Thyroid gland (tissue), 4 donors: ENCODE measurements around the gene ELMO1. TPM values are rescaled to one million over a fixed set of nuclear protein-coding genes. Genes with fewer than 3 reads are reported as not detected.

Source experiments
- DNase-seq, 2 donors: peaks; one replicate each; pipeline ENCODE4 v3.0.0-alpha.2; 2019
- H3K27ac ChIP-seq, 3 donors: fragments of 200-600 bp; sonication (generic); 1 replicate in 2 of 3; 2 replicates in 1 of 3; pipeline ENCODE4 v1.5.1; 2016 to 2019; ENCODE audit warnings: mild to moderate bottlenecking in 1 of 3, moderate library complexity in 1 of 3
- H3K27me3 ChIP-seq: fragments of 200-600 bp; sonication (generic); one replicate; pipeline ENCODE4 v1.5.1; 2019
- H3K36me3 ChIP-seq, 2 donors: fragments of 200-600 bp; sonication (generic); one replicate each; pipeline ENCODE4 v1.5.1; 2016 to 2019
- H3K4me1 ChIP-seq, 2 donors: fragments of 200-600 bp; sonication (generic); one replicate each; pipeline ENCODE4 v1.5.1; 2017 to 2019
- H3K4me3 ChIP-seq, 3 donors: fragments of 200-600 bp; sonication (generic); replicated peaks in 1 of 3; 1 replicate in 2 of 3; 2 replicates in 1 of 3; pipeline ENCODE4 v1.5.1; 2016; ENCODE audit warnings: mild to moderate bottlenecking in 1 of 3
- H3K9me3 ChIP-seq: fragments of 200-600 bp; sonication (generic); one replicate; pipeline ENCODE4 v1.5.1; 2017
- POLR2A ChIP-seq, 2 donors: fragments of 450-650 bp; IDR thresholded peaks; one replicate each; pipeline ENCODE4 v1.6.1; 2017; ENCODE audit warnings: antibody characterized with exemption in 2 of 2, mild to moderate bottlenecking in 2 of 2, moderate library complexity in 1 of 2
- WGBS, 2 donors: methylation state at CpG; one replicate each; pipeline ENCODE4 v1.1.5; 2017; 5-methylcytosine and 5-hydroxymethylcytosine counted together
- intact Hi-C: fragments of 100-400 bp; cut with DNase I; formaldehyde crosslinking; loops from one replicate; pipeline ENCODE4 v1.15.1; 2023
- total RNA-seq, 4 donors: library from RNA; depleted of rRNA; stranded (reverse); fragments of >200 nt; gene quantifications; one replicate each; pipeline ENCODE4 v1.2.3, GENCODE V29; 2016
- TF ChIP-seq, protein P1 (sequence below), 6 experiments: fragments of 200-600 bp in 3 of 6; fragments of 450-650 bp in 3 of 6; sonication (generic) in 3 of 6; IDR thresholded peaks; one replicate each; pipeline ENCODE4 v1.5.1; 2016 to 2019; ENCODE audit warnings: antibody characterized with exemption in 6 of 6, mild to moderate bottlenecking in 2 of 6, inconsistent platforms in 1 of 6, moderate library complexity in 1 of 6

The ELMO1 gene
- total RNA-seq, 4 donors from 2014 or later, result 168 to 423 (median 312) TPM

DNA sequence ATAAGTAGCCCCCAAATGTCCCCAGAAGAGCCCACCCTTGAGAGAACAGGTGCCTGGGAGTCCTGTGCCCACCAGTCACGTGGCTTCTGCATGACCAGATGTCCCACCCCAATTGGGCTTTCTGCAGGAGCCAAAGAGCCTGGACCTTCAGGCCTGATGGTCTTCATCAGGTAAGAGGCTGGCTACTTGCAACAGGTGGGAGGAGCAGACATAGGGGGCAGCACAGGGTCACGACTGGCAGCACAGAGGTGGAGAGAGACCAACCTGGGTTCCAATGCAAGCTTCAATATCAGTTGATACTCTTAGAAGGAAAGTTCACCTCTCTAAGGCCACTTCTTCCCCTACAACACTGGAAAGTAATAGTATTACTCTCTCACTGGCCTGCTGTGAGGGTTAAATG, 288.0 kb downstream of the ELMO1 start:
- WGBS, 2 donors, result 94 to 97% methylated on average over 2 of the region's 2 CpGs
- no peak for DNase-seq
- intact Hi-C loops, result no loop called here

DNA sequence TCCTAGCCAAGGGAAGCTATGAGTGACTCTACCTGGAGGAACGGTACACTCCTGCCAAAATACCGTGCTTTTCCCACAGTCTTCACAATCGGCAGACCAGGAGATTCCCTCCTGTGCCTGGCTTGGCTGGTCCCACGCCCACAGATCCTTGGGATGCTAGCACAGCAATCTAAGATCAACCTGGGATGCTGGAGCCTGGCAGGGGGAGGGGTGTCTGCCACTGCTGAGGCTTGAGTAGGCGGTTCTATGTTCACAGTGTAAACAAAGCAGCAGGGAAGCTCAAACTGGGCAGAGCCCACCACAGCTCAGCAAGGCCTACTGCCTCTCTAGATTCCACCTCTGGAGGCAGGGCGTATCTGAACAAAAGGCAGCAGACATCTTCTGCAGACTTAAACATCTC, 295.3 kb downstream of the ELMO1 start:
- Histone ChIP-seq H3K9me3 (no peaks in the 10 kb centered on the region), H3K4me3 (no peak overlapping the region), H3K27ac (no peak overlapping the region), H3K4me1 (no peaks in the 10 kb centered on the region), H3K27me3 (no peaks in the 10 kb centered on the region), H3K36me3 (peaks cover 0 to 16% of the 10 kb centered on the region in 2 donors)
- 86 to 97% methylated on average over 3 to 5 of the region's 6 CpGs for WGBS, 2 donors
- no peak for DNase-seq
- intact Hi-C loops, result no loop called here
- TF ChIP-seq POLR2A (IDR thresholded peaks at IDR 0.05), result no peak
- TF ChIP-seq, protein P1, sequence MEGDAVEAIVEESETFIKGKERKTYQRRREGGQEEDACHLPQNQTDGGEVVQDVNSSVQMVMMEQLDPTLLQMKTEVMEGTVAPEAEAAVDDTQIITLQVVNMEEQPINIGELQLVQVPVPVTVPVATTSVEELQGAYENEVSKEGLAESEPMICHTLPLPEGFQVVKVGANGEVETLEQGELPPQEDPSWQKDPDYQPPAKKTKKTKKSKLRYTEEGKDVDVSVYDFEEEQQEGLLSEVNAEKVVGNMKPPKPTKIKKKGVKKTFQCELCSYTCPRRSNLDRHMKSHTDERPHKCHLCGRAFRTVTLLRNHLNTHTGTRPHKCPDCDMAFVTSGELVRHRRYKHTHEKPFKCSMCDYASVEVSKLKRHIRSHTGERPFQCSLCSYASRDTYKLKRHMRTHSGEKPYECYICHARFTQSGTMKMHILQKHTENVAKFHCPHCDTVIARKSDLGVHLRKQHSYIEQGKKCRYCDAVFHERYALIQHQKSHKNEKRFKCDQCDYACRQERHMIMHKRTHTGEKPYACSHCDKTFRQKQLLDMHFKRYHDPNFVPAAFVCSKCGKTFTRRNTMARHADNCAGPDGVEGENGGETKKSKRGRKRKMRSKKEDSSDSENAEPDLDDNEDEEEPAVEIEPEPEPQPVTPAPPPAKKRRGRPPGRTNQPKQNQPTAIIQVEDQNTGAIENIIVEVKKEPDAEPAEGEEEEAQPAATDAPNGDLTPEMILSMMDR (IDR thresholded peaks at IDR 0.05), result no peak

More for the DNA sequence above, 288.0 kb downstream of the ELMO1 start:
- Histone ChIP-seq H3K27me3 (no peaks in the 10 kb centered on the region), H3K9me3 (no peaks in the 10 kb centered on the region), H3K4me1 (no peaks in the 10 kb centered on the region), H3K4me3 (no peak overlapping the region), H3K27ac (no peak overlapping the region), H3K36me3 (no peaks in the 10 kb centered on the region)
- no peak for TF ChIP-seq POLR2A (IDR thresholded peaks at IDR 0.05)
- TF ChIP-seq, protein P1 (IDR thresholded peaks at IDR 0.05), result no peak

DNA sequence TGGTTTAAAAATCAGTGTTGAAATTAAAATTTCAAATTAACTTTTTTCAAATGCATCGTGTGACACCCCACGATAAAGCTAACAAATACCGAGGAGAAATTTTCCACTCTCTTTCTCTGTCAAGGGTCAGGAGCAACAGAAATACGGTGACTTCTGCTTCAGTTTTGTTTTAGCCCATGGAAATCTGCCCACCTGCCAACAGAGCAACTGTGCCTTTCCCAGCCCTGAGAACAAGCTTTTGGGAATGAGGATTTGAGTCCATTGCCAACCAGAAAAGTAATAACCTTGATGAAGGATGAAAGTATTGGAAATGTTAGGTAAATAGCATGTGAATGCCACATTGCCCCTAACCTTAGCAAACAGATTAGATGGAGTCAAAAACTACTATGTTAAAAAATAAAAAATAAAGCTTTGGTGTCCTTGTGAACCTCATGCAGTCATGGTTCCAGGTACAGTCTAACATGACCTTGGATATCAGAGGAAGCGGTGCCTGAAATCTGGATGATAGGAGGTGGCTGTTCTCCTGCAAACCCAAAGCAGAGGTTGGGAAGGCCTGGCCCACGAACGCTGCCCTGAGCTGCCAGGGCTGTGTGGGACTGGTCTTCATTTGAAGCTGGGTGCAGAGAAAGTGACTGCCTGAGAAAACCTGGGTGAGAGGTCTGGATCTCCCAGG, 296.8 kb downstream of the ELMO1 start:
- intact Hi-C loops, result no loop called here
- DNase-seq, result no peak
- TF ChIP-seq, protein P1 (IDR thresholded peaks at IDR 0.05), result no peak
- TF ChIP-seq POLR2A (IDR thresholded peaks at IDR 0.05), result no peak
- Histone ChIP-seq H3K36me3 (peaks cover 0 to 16% of the 10 kb centered on the region in 2 donors), H3K27ac (no peak overlapping the region), H3K27me3 (no peaks in the 10 kb centered on the region), H3K4me1 (no peaks in the 10 kb centered on the region), H3K9me3 (no peaks in the 10 kb centered on the region), H3K4me3 (no peak overlapping the region)
- 92 to 95% methylated on average over 7 of the region's 7 CpGs for WGBS, 2 donors

DNA sequence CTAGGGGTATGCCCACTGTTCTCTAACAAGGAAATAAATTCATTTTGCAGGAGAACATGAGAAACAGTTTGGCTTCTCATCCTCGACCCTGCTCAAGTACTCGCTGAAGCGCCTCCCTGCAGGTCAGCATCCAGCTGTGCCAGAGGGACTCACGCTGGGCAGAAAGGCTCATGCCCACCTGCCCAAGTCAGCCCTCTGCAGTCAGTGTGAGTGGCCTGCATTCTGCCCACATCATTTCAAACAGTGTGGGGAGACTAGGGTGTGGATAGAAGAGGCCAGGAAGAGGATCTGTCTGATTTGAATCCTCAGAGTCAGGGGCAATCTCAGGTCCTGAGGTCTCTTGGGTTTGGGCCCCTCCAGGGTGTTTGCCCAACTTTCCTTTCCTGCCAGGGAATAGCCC, 297.8 kb downstream of the ELMO1 start:
- Histone ChIP-seq H3K4me3 (no peak overlapping the region), H3K4me1 (no peaks in the 10 kb centered on the region), H3K27ac (no peak overlapping the region), H3K9me3 (no peaks in the 10 kb centered on the region), H3K27me3 (no peaks in the 10 kb centered on the region), H3K36me3 (peaks cover 0 to 16% of the 10 kb centered on the region in 2 donors)
- intact Hi-C loops, result no loop called here
- 89 to 92% methylated on average over 4 of the region's 4 CpGs for WGBS, 2 donors
- DNase-seq, result no peak
- TF ChIP-seq, protein P1 (IDR thresholded peaks at IDR 0.05), result no peak
- TF ChIP-seq POLR2A (IDR thresholded peaks at IDR 0.05), result no peak

DNA sequence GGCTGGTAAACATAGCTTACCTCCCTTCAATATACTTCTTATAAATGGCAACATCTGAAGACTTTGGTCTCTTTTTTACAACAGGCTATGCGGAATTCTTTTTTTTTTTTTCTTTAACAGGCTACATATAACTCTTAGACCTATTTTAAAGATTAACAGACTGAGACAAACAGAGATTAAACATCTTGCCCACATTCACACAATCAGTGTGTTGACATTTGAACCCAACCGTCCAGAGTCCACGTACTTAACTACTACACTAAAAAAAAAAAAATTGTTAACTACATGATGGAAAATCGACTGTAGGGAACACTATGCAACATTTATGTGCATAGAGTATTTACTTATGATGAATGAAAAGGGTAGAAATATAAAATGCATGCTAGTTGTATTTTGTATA, 298.5 kb downstream of the ELMO1 start:
- H3K36me3 ChIP-seq, result peaks cover 0 to 16% of the 10 kb centered on the region in 2 donors
- no peak overlapping the region for H3K27ac ChIP-seq
- no peak overlapping the region for H3K4me3 ChIP-seq
- no peaks in the 10 kb centered on the region for H3K9me3 ChIP-seq
- 57 to 64% methylated on average over 4 of the region's 4 CpGs for WGBS, 2 donors
- no peak for TF ChIP-seq POLR2A (IDR thresholded peaks at IDR 0.05)
- TF ChIP-seq, protein P1 (IDR thresholded peaks at IDR 0.05), result no peak
- no peaks in the 10 kb centered on the region for H3K4me1 ChIP-seq
- intact Hi-C loops, result no loop called here
- no peaks in the 10 kb centered on the region for H3K27me3 ChIP-seq
- no peak for DNase-seq
